GM12878 (cell line): Measurements from ENCODE around the gene DTD1. TPM values are rescaled to one million over a fixed set of nuclear protein-coding genes. Genes with fewer than 3 reads are reported as not detected.

Experiments
- ATAC-seq: fragments of 200-7000 bp; cut with Tn5 transposase; 3 replicates; pipeline ENCODE4 v1.9.1; 2020; ENCODE audit warnings: mild to moderate bottlenecking, moderate library complexity
- BruUV-seq: library from RNA; stranded (reverse); fragments of 400-500 nt; replicated peaks from 2 replicates; lab custom pipeline; 2021; lab: Mats Ljungman, UMichigan
- CTCF ChIA-PET: fragments of 300-600 bp; sonication (Branson Sonifier 250); formaldehyde crosslinking; extraction: SDS; loops from one replicate; lab custom pipeline; 2021; ENCODE audit warnings: inconsistent platforms; lab: Yijun Ruan, JAX
- POLR2A ChIA-PET: fragments of 350-600 bp; formaldehyde crosslinking; extraction: SDS; loops from one replicate; lab custom pipeline; 2021; ENCODE audit warnings: inconsistent platforms; lab: Charles Lee
- RAD21 ChIA-PET: fragments of 300-600 bp; sonication (Branson Sonifier 250); formaldehyde crosslinking; loops from one replicate; lab custom pipeline; 2023; ENCODE audit warnings: antibody characterized with exemption; ENCODE audit not compliant: unreplicated experiment; lab: Charles Lee
- SMC1A ChIA-PET: fragments of 300-600 bp; sonication (Branson Sonifier 250); formaldehyde crosslinking; loops from one replicate; lab custom pipeline; 2023; ENCODE audit not compliant: unreplicated experiment, uncharacterized antibody; lab: Charles Lee
- DNase-seq: peaks from one replicate; pipeline ENCODE4 v3.0.0-alpha.2; 2011; ENCODE audit warnings: low read depth, low spot score
- FAIRE-seq: peaks from 3 replicates; lab custom pipeline; 2011; peaks lifted over from hg19 to GRCh38; lab: Jason Lieb, UNC
- H2AFZ ChIP-seq: 2 replicates; pipeline ENCODE4 v1.6.0; 2011; ENCODE audit warnings: low read depth, low read length, control low read depth; ENCODE audit not compliant: control insufficient read depth
- H3K27ac ChIP-seq: 2 replicates; pipeline ENCODE4 v1.5.1; 2011; ENCODE audit warnings: control low read depth; ENCODE audit not compliant: control insufficient read depth, insufficient read depth
- H3K27me3 ChIP-seq, 2 experiments: replicated peaks in 1 of 2; 2 replicates each; pipeline versions ENCODE4 v1.6.0 to v1.6.1; 2011; ENCODE audit warnings: low read length in 1 of 2; ENCODE audit not compliant: control insufficient read depth in 2 of 2, insufficient read depth in 2 of 2
- H3K36me3 ChIP-seq, 2 experiments: 2 replicates each; pipeline ENCODE4 v1.5.1; 2011; ENCODE audit warnings: low read length in 1 of 2; ENCODE audit not compliant: control insufficient read depth in 2 of 2, insufficient read depth in 2 of 2
- H3K4me1 ChIP-seq: 2 replicates; pipeline ENCODE4 v1.6.1; 2011; ENCODE audit warnings: mild to moderate bottlenecking, low read length, moderate library complexity, mixed read lengths; ENCODE audit not compliant: control insufficient read depth, insufficient read depth
- H3K4me2 ChIP-seq: 2 replicates; pipeline ENCODE4 v1.6.0; 2011; ENCODE audit warnings: control low read depth; ENCODE audit not compliant: control insufficient read depth, insufficient read depth
- H3K4me3 ChIP-seq: fragments of 200-600 bp; sonication (generic); 2 replicates; pipeline ENCODE4 v1.5.1; 2016
- H3K79me2 ChIP-seq: 2 replicates; pipeline ENCODE4 v1.6.0; 2011; ENCODE audit warnings: low read length; ENCODE audit not compliant: control insufficient read depth, insufficient read depth
- H3K9ac ChIP-seq: 2 replicates; pipeline ENCODE4 v1.8.0; 2011; ENCODE audit warnings: low read length, control low read depth, mixed read lengths; ENCODE audit not compliant: control insufficient read depth, insufficient read depth
- H3K9me3 ChIP-seq: replicated peaks from 3 replicates; pipeline ENCODE4 v1.5.1; 2011; ENCODE audit warnings: mild to moderate bottlenecking, low read length; ENCODE audit not compliant: control insufficient read depth, insufficient read depth
- H4K20me1 ChIP-seq: 2 replicates; pipeline ENCODE4 v1.6.0; 2011; ENCODE audit not compliant: control insufficient read depth, insufficient read depth
- BCL11A ChIP-seq: IDR thresholded peaks from 2 replicates; pipeline ENCODE4 v1.6.1; 2011; ENCODE audit warnings: low read depth, low read length
- CBFB ChIP-seq: IDR thresholded peaks from 2 replicates; pipeline ENCODE4 v1.6.1; 2016; ENCODE audit warnings: antibody characterized with exemption, low read depth
- EZH2 ChIP-seq: IDR thresholded peaks from 2 replicates; pipeline ENCODE4 v1.6.1; 2012; ENCODE audit warnings: low read depth, mild to moderate bottlenecking, control low read depth, inconsistent platforms, low read length, borderline replicate concordance; ENCODE audit not compliant: control insufficient read depth
- MYB ChIP-seq: fragments of 150-350 bp; IDR thresholded peaks from 2 replicates; pipeline ENCODE4 v1.6.1; 2014; ENCODE audit warnings: mild to moderate bottlenecking, low read depth, low read length, borderline replicate concordance
- NBN ChIP-seq: fragments of 450-650 bp; IDR thresholded peaks from 2 replicates; pipeline ENCODE4 v1.6.1; 2016
- POLR2A ChIP-seq: IDR thresholded peaks from 2 replicates; pipeline ENCODE4 v1.6.1; 2011; ENCODE audit warnings: low read depth, mild to moderate bottlenecking, low read length
- RAD21 ChIP-seq: IDR thresholded peaks from 2 replicates; pipeline ENCODE4 v1.6.1; 2011; ENCODE audit warnings: mild to moderate bottlenecking, low read depth, low read length, moderate library complexity; ENCODE audit not compliant: insufficient read depth
- SIN3A ChIP-seq: IDR thresholded peaks from 2 replicates; pipeline ENCODE4 v1.6.1; 2012; ENCODE audit warnings: low read depth, low read length, improper control_type of control experiment
- SMARCA5 ChIP-seq: fragments of 450-650 bp; IDR thresholded peaks from 2 replicates; pipeline ENCODE4 v1.6.1; 2017; ENCODE audit warnings: mild to moderate bottlenecking
- SPI1 ChIP-seq: IDR thresholded peaks from 2 replicates; pipeline ENCODE4 v1.6.1; 2011; ENCODE audit warnings: low read depth, mild to moderate bottlenecking, low read length, moderate library complexity, borderline replicate concordance; ENCODE audit not compliant: insufficient read depth
- SREBF2 ChIP-seq: IDR thresholded peaks from 2 replicates; pipeline ENCODE4 v1.6.1; 2012; ENCODE audit warnings: mild to moderate bottlenecking, low read length
- ZNF24 ChIP-seq: fragments of 450-650 bp; IDR thresholded peaks from 2 replicates; pipeline ENCODE4 v1.6.1; 2017; ENCODE audit warnings: antibody characterized with exemption, mild to moderate bottlenecking
- ZSCAN29 ChIP-seq: fragments of 450-650 bp; IDR thresholded peaks from 2 replicates; pipeline ENCODE4 v1.6.1; 2017; ENCODE audit warnings: mild to moderate bottlenecking, moderate library complexity
- in situ Hi-C: fragments of 300-500 bp; cut with MboI; formaldehyde crosslinking; loops from 9 replicates; pipeline ENCODE4 v1.14.3; 2018; ENCODE audit warnings: mixed read lengths
- intact Hi-C: fragments of 100-400 bp; cut with micrococcal nuclease; formaldehyde crosslinking; loops from one replicate; pipeline ENCODE4 v1.14.2; 2022; ENCODE audit not compliant: unreplicated experiment
- polyA plus RNA-seq, 11 experiments: library from polyadenylated mRNA; depleted of rRNA in 4 of 11; unstranded in 6 of 11; stranded (reverse) in 5 of 11; fragments of >200 nt; fragmentation: Nextera tagmentation in 4 of 11; fragmentation: Illumina TruSeq in 1 of 11; extraction: Ambion mirVana in 4 of 11; extraction: Trizol in 1 of 11; gene quantifications; 1 replicate in 1 of 11; 2 replicates in 10 of 11; pipeline versions ENCODE4 v1.2.1 to v1.2.3, GENCODE V29; 2011 to 2016; ENCODE audit warnings: inconsistent platforms in 2 of 11, missing spikeins in 2 of 11, low read depth in 1 of 11
- total RNA-seq, 4 experiments: library from RNA; depleted of rRNA in 3 of 4; stranded (reverse); fragments of >200 nt in 3 of 4; fragmentation: Illumina TruSeq in 1 of 4; extraction: Trizol in 1 of 4; gene quantifications; 2 replicates each; pipeline versions ENCODE4 v1.2.1 to v1.2.3, GENCODE V29; 2013 to 2021
- TF ChIP-seq, protein P1 (sequence below): fragments of 450-650 bp; conservative IDR thresholded peaks from 2 replicates; pipeline ENCODE4 v1.6.1; 2017; ENCODE audit warnings: mild to moderate bottlenecking, moderate library complexity

DTD1 gene
- total and polyA plus RNA-seq, 10 of the 15 experiments (the other 5 are each of a cell fraction or from before 2014, with no cell fraction given): 24.3 to 99.8 (median 63.3) TPM

DNA sequence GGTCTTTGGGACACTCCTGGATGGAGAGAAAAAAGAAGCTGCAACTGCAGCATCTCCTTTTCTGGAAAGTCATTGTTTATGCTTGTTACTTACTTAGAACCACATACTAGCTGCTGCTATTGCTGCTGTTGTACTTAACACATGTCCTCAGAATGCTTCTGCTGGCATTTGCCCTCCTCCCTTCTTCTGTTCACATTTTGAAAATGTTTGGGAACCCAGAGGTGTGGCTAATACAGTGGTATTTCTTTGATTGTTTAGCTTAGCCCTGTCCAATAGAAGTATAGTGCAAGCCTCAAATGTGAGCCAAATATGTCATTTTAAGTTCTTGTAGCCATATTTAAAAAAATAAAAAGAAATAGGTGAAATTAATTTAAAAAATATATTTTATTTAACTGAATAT is 8.4 kb downstream of the DTD1 start:
- Histone ChIP-seq H3K9ac (no peak overlapping the region), H3K4me2 (no peak overlapping the region), H4K20me1 (no peaks in the 10 kb centered on the region)
- ChIA-PET RAD21 (no interaction called here), SMC1A (interaction anchor here (0.7 to 0.8 kb wide), 2 partner anchors 15 to 183 kb away, joined by 3 read pairs; no protein-coding TSS in a partner anchor)
- BruUV-seq: no TSS peak
- TF ChIP-seq SMARCA5 (no peak), NBN (no peak), MYB (no peak), BCL11A (no peak), EZH2 (no peak), RAD21 (no peak), SPI1 (no peak), ZNF24 (no peak), SIN3A (no peak), ZSCAN29 (no peak), CBFB (no peak), SREBF2 (no peak), POLR2A (no peak)
- TF ChIP-seq, protein P1, sequence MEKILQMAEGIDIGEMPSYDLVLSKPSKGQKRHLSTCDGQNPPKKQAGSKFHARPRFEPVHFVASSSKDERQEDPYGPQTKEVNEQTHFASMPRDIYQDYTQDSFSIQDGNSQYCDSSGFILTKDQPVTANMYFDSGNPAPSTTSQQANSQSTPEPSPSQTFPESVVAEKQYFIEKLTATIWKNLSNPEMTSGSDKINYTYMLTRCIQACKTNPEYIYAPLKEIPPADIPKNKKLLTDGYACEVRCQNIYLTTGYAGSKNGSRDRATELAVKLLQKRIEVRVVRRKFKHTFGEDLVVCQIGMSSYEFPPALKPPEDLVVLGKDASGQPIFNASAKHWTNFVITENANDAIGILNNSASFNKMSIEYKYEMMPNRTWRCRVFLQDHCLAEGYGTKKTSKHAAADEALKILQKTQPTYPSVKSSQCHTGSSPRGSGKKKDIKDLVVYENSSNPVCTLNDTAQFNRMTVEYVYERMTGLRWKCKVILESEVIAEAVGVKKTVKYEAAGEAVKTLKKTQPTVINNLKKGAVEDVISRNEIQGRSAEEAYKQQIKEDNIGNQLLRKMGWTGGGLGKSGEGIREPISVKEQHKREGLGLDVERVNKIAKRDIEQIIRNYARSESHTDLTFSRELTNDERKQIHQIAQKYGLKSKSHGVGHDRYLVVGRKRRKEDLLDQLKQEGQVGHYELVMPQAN: no peak
- TF ChIP-seq, all 136 proteins: peak for 0
- Histone ChIP-seq H3K79me2 (peaks cover 2% of the 10 kb centered on the region; the same call in 1 of the 2 replicates), H3K27me3 (no peaks in the 10 kb centered on the region), H3K9me3 (no peaks in the 10 kb centered on the region; the same call in 2 of the 3 replicates), H3K4me3 (no peak overlapping the region), H3K4me1 (no peaks in the 10 kb centered on the region), H3K36me3 (peaks cover 3 to 5% of the 10 kb centered on the region in 2 experiments; a peak in 2 of 4 replicates), H3K27ac (no peak overlapping the region), H2AFZ (no peak overlapping the region)
- in situ Hi-C loops (loop anchor here (25.0 kb wide), 1 partner anchor 1416 kb away; the partner anchor contains the start of gene NAA20), intact Hi-C loops (no loop called here)
- no peak for DNase-seq
- ATAC-seq: no peak
- CTCF ChIA-PET: interaction anchor here (1.1 kb wide), 1 partner anchor 183 kb away, joined by 4 read pairs; no protein-coding TSS in a partner anchor
- no peak for FAIRE-seq
- POLR2A ChIA-PET: no interaction called here
